ENCODE data around the gene CARS2. TPM values are rescaled to one million over a fixed set of nuclear protein-coding genes. Genes with fewer than 3 reads are reported as not detected.

CARS2 gene
- total RNA-seq, 3 donors from 2014 or later: 39.8 to 71.4 (median 56.4) TPM

DNA sequence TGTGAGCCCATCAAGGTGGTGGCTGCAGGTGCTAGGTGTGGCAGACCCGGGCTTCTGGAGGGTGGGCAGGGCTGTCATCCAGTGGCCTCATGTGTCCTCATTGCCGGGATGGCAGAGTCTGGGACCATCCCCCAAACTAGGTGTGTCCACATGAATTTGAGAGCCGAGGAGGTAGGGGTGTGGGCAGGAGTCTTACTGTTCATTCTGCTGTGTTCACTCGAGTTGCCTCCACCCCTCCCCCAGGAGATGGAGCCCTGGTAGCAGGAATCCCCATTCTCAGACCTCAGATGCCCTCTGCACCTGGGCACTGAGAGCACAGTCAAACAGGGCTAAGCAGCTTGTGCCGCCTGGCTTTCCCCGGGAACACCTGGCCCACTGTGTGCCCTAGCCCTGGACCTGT lies 68.2 kb downstream of the CARS2 start:
- no peak overlapping the region for H3K4me3 ChIP-seq
- TF ChIP-seq, protein P1, sequence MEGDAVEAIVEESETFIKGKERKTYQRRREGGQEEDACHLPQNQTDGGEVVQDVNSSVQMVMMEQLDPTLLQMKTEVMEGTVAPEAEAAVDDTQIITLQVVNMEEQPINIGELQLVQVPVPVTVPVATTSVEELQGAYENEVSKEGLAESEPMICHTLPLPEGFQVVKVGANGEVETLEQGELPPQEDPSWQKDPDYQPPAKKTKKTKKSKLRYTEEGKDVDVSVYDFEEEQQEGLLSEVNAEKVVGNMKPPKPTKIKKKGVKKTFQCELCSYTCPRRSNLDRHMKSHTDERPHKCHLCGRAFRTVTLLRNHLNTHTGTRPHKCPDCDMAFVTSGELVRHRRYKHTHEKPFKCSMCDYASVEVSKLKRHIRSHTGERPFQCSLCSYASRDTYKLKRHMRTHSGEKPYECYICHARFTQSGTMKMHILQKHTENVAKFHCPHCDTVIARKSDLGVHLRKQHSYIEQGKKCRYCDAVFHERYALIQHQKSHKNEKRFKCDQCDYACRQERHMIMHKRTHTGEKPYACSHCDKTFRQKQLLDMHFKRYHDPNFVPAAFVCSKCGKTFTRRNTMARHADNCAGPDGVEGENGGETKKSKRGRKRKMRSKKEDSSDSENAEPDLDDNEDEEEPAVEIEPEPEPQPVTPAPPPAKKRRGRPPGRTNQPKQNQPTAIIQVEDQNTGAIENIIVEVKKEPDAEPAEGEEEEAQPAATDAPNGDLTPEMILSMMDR (IDR thresholded peaks at IDR 0.05): no peak
- intact Hi-C loops (cut with DNase I, micrococcal nuclease): no loop called here
- H3K9me3 ChIP-seq: no peaks in the 10 kb centered on the region
- no peaks in the 10 kb centered on the region for H3K4me1 ChIP-seq (ENCODE audit: low read depth)
- no peak for ATAC-seq
- no peak for DNase-seq
- H3K36me3 ChIP-seq (ENCODE audit: low read depth): peaks cover 8% of the 10 kb centered on the region

DNA sequence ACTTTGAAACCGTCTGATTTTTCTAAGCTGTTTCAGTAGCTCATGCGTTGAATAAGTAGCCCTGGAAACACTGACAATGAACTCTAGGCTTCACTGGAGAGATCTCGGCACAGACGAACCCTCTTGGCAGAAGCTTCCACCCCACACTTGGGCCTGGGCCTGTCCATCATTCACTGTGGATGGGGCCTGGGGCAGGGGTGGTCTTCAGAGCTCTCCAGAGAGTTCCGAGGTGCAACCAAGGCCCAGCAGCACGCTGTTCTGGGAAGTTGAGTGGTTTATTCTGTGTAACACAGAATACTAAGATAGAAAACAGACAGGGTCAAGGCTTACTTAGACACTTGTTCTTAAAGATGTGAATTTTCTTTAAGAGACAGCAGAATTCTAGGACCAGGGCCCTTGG lies 68.6 kb downstream of the CARS2 start:
- TF ChIP-seq, protein P1 (IDR thresholded peaks at IDR 0.05): no peak
- Histone ChIP-seq H3K4me1 (ENCODE audit: low read depth) (no peaks in the 10 kb centered on the region), H3K36me3 (ENCODE audit: low read depth) (peaks cover 8% of the 10 kb centered on the region), H3K4me3 (no peak overlapping the region), H3K9me3 (no peaks in the 10 kb centered on the region)
- DNase-seq (no peak), ATAC-seq (no peak)
- intact Hi-C loops (cut with DNase I, micrococcal nuclease): no loop called here

DNA sequence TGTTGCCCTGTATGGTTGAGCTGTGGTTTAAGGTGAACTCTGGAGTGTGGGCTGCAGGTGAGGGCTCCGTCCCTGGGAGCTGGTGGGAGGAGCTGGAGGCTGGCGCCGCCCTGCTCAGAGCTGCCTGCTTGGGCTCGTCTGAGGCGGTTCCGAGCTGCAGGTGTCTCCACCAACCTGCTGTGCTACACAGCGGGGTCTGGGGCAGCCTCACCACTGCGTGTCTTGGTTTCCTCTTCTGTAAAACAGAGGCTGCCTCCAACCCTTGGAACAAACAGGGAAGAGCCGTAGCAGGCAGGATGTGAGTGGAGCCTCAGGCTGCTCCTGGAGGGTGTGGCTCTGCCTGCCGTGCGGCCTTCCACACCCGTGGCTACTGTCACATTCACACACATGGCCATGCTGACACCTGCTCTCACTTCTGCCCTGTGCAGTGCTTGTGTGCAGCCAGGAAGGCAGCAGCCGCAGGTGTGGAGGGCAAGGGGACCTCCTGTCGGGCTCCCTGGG lies 69.2 kb downstream of the CARS2 start:
- H3K36me3 ChIP-seq (ENCODE audit: low read depth): peaks cover 8% of the 10 kb centered on the region
- intact Hi-C loops (cut with DNase I, micrococcal nuclease): no loop called here

DNA sequence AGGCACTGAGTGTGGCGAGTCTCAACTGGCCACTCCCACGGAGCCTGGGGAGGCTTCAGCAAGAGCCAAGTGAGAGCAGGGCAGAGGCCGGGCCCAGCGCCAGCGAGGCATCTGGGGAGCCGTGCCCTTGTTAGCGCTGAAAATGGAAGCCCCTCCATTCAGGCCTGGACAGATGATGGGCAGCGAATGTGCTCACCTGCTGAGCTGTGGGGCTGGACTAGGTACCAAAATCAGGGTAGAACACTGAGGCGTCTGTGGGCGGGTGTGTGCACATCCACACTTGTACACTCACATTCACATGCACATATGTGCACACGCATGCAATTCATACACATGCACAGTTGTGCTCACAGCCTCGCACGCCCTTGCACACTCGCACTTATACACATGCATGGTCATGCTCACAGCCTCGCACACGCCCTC lies 69.9 kb downstream of the CARS2 start:
- Histone ChIP-seq H3K36me3 (ENCODE audit: low read depth) (peaks cover 8% of the 10 kb centered on the region), H3K4me3 (no peak overlapping the region), H3K9me3 (no peaks in the 10 kb centered on the region), H3K4me1 (ENCODE audit: low read depth) (no peaks in the 10 kb centered on the region)
- intact Hi-C loops (cut with DNase I, micrococcal nuclease): no loop called here
- TF ChIP-seq, protein P1 (IDR thresholded peaks at IDR 0.05): no peak
- ATAC-seq (no peak), DNase-seq (no peak)

More for the DNA sequence above, 69.2 kb downstream of the CARS2 start:
- Histone ChIP-seq H3K4me1 (ENCODE audit: low read depth) (no peaks in the 10 kb centered on the region), H3K4me3 (no peak overlapping the region), H3K9me3 (no peaks in the 10 kb centered on the region)
- peak; percentile 57 for ATAC-seq
- no peak for DNase-seq
- TF ChIP-seq, protein P1 (IDR thresholded peaks at IDR 0.05): no peak

DNA sequence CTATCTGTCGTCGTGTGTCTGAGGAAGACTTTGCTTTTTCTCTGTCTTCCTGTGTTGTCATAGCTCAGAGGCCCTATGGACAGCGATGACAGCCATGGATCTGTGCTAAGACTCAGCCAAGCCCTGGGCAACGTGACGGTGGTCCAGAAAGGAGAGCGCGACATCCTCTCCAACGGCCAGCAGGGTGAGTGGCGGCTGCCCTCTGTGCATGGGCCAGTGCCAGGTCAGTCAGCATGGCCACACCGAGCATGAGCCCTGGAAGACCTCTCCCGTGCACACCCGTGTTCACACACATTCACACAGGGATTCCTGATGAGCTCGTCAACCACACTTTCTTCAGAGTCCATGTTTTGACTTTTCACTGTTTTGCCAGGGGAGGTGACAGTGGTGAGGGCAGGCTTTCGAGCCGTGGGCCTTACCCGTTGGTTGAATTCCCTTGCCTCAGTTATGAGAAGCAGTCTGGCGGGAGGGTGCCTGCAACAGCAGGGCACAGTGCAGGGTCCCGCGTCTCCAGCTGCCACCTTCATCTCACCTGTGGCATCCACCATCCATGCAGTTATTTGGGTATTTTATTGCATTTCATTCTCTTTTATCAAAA lies 70.4 kb downstream of the CARS2 start:
- no peak overlapping the region for H3K4me3 ChIP-seq
- intact Hi-C loops (cut with DNase I, micrococcal nuclease): no loop called here
- no peaks in the 10 kb centered on the region for H3K9me3 ChIP-seq
- ATAC-seq: no peak
- no peak for DNase-seq
- H3K36me3 ChIP-seq (ENCODE audit: low read depth): peaks cover 8% of the 10 kb centered on the region
- H3K4me1 ChIP-seq (ENCODE audit: low read depth): no peaks in the 10 kb centered on the region
- TF ChIP-seq, protein P1 (IDR thresholded peaks at IDR 0.05): no peak

Measured in mucosa of descending colon (tissue), 3 donors.